Activated naive CD8-positive, alpha-beta T cell treated with anti-CD3 and anti-CD28 coated beads for 36 hours (primary cell): ENCODE results near the gene MKKS. TPM values are rescaled to one million over a fixed set of nuclear protein-coding genes. Genes with fewer than 3 reads are reported as not detected.

Experiments used
- DNase-seq: peaks from one replicate; pipeline ENCODE4 v3.0.0; 2021
- H3K27ac Mint-ChIP-seq: one replicate; pipeline ENCODE4 v1.8.0; 2022; ENCODE audit warnings: mild to moderate bottlenecking, moderate library complexity, mixed read lengths
- H3K27me3 Mint-ChIP-seq: one replicate; pipeline ENCODE4 v1.8.0; 2022; ENCODE audit warnings: mild to moderate bottlenecking, mixed read lengths
- H3K36me3 Mint-ChIP-seq: one replicate; pipeline ENCODE4 v1.8.0; 2021; ENCODE audit warnings: mild to moderate bottlenecking, mixed read lengths
- H3K4me1 Mint-ChIP-seq: one replicate; pipeline ENCODE4 v1.8.0; 2021; ENCODE audit warnings: mixed read lengths
- H3K4me3 Mint-ChIP-seq: one replicate; pipeline ENCODE4 v1.8.0; 2022; ENCODE audit warnings: mild to moderate bottlenecking, moderate library complexity, mixed read lengths
- H3K9me3 Mint-ChIP-seq: one replicate; pipeline ENCODE4 v1.8.0; 2022; ENCODE audit warnings: mixed read lengths
- total RNA-seq, 2 experiments: library from RNA; stranded (reverse); gene quantifications; one replicate each; pipeline ENCODE4 v1.2.3, GENCODE V29; 2021

MKKS gene
- total RNA-seq, 2 experiments from 2014 or later = 7.0 to 7.1 TPM

GRCh38 chr20:10376270-10377075, 57.5 kb downstream of the MKKS start:
- Mint-ChIP-seq H3K27me3 (peaks cover 34% of the 10 kb centered on the region), H3K4me1 (peaks cover 2% of the 10 kb centered on the region), H3K36me3 (no peaks in the 10 kb centered on the region), H3K4me3 (no peak overlapping the region), H3K9me3 (peaks cover 5% of the 10 kb centered on the region), H3K27ac (no peak overlapping the region)
- no peak for DNase-seq

DNA sequence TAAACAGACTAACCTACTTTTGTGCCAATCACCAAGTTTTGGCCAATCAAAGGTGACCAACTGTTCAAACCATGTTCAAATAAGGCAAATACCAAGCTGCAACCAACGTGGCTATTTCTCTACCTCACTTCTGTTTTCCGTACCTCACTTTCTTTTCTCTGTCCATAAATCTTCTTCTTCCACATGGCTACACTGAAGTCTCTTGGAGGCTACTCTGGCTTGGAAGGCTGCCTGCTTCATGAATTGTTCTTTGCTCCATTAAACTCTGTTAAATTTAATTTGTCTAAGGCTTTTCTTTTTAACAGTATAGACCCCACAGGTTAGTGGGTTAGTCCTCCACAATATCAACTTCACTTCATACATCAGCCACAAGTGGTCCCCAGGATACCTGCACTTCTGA, 58.8 kb downstream of the MKKS start:
- H3K9me3 Mint-ChIP-seq = peaks cover 5% of the 10 kb centered on the region
- H3K4me3 Mint-ChIP-seq = no peak overlapping the region
- H3K4me1 Mint-ChIP-seq = peaks cover 4% of the 10 kb centered on the region
- H3K36me3 Mint-ChIP-seq = no peaks in the 10 kb centered on the region
- no peak for DNase-seq
- H3K27ac Mint-ChIP-seq = no peak overlapping the region
- peaks cover 31% of the 10 kb centered on the region for H3K27me3 Mint-ChIP-seq

- Mint-ChIP-seq H3K27me3 (peaks cover 29% of the 10 kb centered on the region), H3K9me3 (peaks cover 5% of the 10 kb centered on the region), H3K4me3 (no peak overlapping the region), H3K27ac (no peak overlapping the region), H3K4me1 (peaks cover 4% of the 10 kb centered on the region), H3K36me3 (no peaks in the 10 kb centered on the region)
- no peak for DNase-seq
Measured at GRCh38 chr20:10374036-10374435, 60.0 kb downstream of the MKKS start.

DNA sequence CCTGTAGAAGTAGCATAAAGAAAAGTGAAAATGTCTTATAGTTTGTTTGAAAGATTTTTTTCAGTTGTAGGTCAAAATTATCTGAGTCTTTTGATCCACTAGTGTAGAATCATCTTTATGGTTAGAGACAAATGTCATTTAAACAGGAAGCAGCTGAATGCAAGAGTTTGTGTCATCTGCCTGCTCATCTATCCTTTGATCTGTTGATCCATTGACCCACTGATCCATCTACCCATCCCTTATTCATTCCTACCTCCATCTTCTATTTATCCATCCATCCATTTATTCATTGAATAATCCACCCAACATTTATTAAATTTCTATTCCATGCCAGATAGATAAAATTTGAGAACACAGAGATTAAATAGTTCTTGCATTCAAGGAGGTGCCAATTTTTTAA, 62.6 kb downstream of the MKKS start:
- Mint-ChIP-seq H3K9me3 (peaks cover 4% of the 10 kb centered on the region), H3K27ac (no peak overlapping the region), H3K36me3 (no peaks in the 10 kb centered on the region), H3K27me3 (peaks cover 38% of the 10 kb centered on the region), H3K4me3 (no peak overlapping the region), H3K4me1 (peaks cover 4% of the 10 kb centered on the region)
- no peak for DNase-seq

GRCh38 chr20:10370091-10370887, 63.7 kb downstream of the MKKS start:
- peaks cover 29% of the 10 kb centered on the region for H3K27me3 Mint-ChIP-seq

GRCh38 chr20:10369723-10370090, 64.3 kb downstream of the MKKS start:
- peaks cover 27% of the 10 kb centered on the region for H3K27me3 Mint-ChIP-seq
- H3K4me1 Mint-ChIP-seq = peaks cover 4% of the 10 kb centered on the region
- H3K36me3 Mint-ChIP-seq = no peaks in the 10 kb centered on the region
- DNase-seq = no peak
- no peak overlapping the region for H3K27ac Mint-ChIP-seq
- H3K4me3 Mint-ChIP-seq = no peak overlapping the region
- H3K9me3 Mint-ChIP-seq = no peaks in the 10 kb centered on the region

More at GRCh38 chr20:10370091-10370887, 63.7 kb downstream of the MKKS start:
- Mint-ChIP-seq H3K9me3 (no peaks in the 10 kb centered on the region), H3K4me3 (no peak overlapping the region), H3K36me3 (no peaks in the 10 kb centered on the region), H3K4me1 (peaks cover 4% of the 10 kb centered on the region), H3K27ac (no peak overlapping the region)
- DNase-seq = no peak

- DNase-seq = no peak
- no peak overlapping the region for H3K4me3 Mint-ChIP-seq
- peaks cover 4% of the 10 kb centered on the region for H3K4me1 Mint-ChIP-seq
- H3K27ac Mint-ChIP-seq = no peak overlapping the region
- H3K9me3 Mint-ChIP-seq = no peaks in the 10 kb centered on the region
- H3K27me3 Mint-ChIP-seq = peaks cover 29% of the 10 kb centered on the region
- H3K36me3 Mint-ChIP-seq = no peaks in the 10 kb centered on the region
Measured at GRCh38 chr20:10368702-10369041, 65.3 kb downstream of the MKKS start.

- no peak for DNase-seq
- Mint-ChIP-seq H3K4me1 (peaks cover 4% of the 10 kb centered on the region), H3K9me3 (no peaks in the 10 kb centered on the region), H3K4me3 (no peak overlapping the region), H3K27me3 (peaks cover 26% of the 10 kb centered on the region), H3K27ac (no peak overlapping the region), H3K36me3 (no peaks in the 10 kb centered on the region)
Measured at GRCh38 chr20:10367943-10368701, 65.9 kb downstream of the MKKS start.

- Mint-ChIP-seq H3K4me1 (peaks cover 4% of the 10 kb centered on the region), H3K27me3 (peaks cover 26% of the 10 kb centered on the region), H3K27ac (no peak overlapping the region), H3K36me3 (no peaks in the 10 kb centered on the region), H3K4me3 (no peak overlapping the region), H3K9me3 (no peaks in the 10 kb centered on the region)
- no peak for DNase-seq
Measured at GRCh38 chr20:10367693-10367942, 66.4 kb downstream of the MKKS start.

GRCh38 chr20:10366898-10367692, 66.9 kb downstream of the MKKS start:
- H3K27me3 Mint-ChIP-seq = peaks cover 26% of the 10 kb centered on the region
- no peak for DNase-seq
- H3K27ac Mint-ChIP-seq = no peak overlapping the region
- no peaks in the 10 kb centered on the region for H3K36me3 Mint-ChIP-seq
- no peak overlapping the region for H3K4me3 Mint-ChIP-seq
- peaks cover 4% of the 10 kb centered on the region for H3K4me1 Mint-ChIP-seq
- no peaks in the 10 kb centered on the region for H3K9me3 Mint-ChIP-seq

- DNase-seq = no peak
- H3K27ac Mint-ChIP-seq = no peak overlapping the region
- no peaks in the 10 kb centered on the region for H3K4me1 Mint-ChIP-seq
- no peak overlapping the region for H3K4me3 Mint-ChIP-seq
- H3K9me3 Mint-ChIP-seq = no peaks in the 10 kb centered on the region
- H3K36me3 Mint-ChIP-seq = no peaks in the 10 kb centered on the region
- peaks cover 16% of the 10 kb centered on the region for H3K27me3 Mint-ChIP-seq
Measured at GRCh38 chr20:10362674-10363073, 71.3 kb downstream of the MKKS start.

GRCh38 chr20:10360878-10361277, 73.1 kb downstream of the MKKS start:
- DNase-seq = no peak
- Mint-ChIP-seq H3K4me1 (no peaks in the 10 kb centered on the region), H3K27me3 (peaks cover 16% of the 10 kb centered on the region), H3K36me3 (no peaks in the 10 kb centered on the region), H3K4me3 (no peak overlapping the region), H3K27ac (no peak overlapping the region), H3K9me3 (peaks cover 2% of the 10 kb centered on the region)

DNA sequence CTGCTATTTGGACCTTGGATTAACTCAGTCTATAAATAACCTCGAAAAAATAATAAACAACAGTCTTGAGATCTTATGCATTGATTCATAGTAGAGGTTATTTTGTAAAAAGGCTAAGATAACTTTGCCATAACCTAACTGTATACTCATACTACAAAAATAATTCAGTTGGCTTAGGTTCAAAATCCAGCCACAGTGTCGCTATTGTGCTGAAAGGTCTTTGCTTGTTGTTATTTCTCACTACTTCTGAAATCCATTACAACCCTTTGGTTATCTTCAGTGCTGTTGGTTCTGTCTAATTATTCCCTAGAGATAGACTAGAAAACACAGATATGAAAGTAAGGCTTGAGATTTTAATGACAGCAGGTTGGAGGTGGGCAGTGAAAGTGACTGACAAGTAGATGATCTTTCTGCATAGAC, 74.4 kb downstream of the MKKS start:
- Mint-ChIP-seq H3K4me3 (no peak overlapping the region), H3K27ac (no peak overlapping the region), H3K27me3 (peaks cover 16% of the 10 kb centered on the region), H3K4me1 (no peaks in the 10 kb centered on the region), H3K9me3 (peaks cover 2% of the 10 kb centered on the region), H3K36me3 (no peaks in the 10 kb centered on the region)
- no peak for DNase-seq

GRCh38 chr20:10357974-10358373, 76.0 kb downstream of the MKKS start:
- H3K27me3 Mint-ChIP-seq = peaks cover 11% of the 10 kb centered on the region
- no peak overlapping the region for H3K4me3 Mint-ChIP-seq
- H3K36me3 Mint-ChIP-seq = no peaks in the 10 kb centered on the region
- H3K27ac Mint-ChIP-seq = no peak overlapping the region
- no peak for DNase-seq
- peaks cover 2% of the 10 kb centered on the region for H3K9me3 Mint-ChIP-seq
- no peaks in the 10 kb centered on the region for H3K4me1 Mint-ChIP-seq
